GM19467 (cell line): ENCODE data around the gene DPM1.

Source experiments
- ATAC-seq: cut with Tn5 transposase; IDR thresholded peaks from one replicate; pipeline ENCODE4 v1.9.1; 2021; ENCODE audit warnings: mild to moderate bottlenecking, moderate library complexity; ENCODE audit not compliant: unreplicated experiment

DPM1 gene

DNA sequence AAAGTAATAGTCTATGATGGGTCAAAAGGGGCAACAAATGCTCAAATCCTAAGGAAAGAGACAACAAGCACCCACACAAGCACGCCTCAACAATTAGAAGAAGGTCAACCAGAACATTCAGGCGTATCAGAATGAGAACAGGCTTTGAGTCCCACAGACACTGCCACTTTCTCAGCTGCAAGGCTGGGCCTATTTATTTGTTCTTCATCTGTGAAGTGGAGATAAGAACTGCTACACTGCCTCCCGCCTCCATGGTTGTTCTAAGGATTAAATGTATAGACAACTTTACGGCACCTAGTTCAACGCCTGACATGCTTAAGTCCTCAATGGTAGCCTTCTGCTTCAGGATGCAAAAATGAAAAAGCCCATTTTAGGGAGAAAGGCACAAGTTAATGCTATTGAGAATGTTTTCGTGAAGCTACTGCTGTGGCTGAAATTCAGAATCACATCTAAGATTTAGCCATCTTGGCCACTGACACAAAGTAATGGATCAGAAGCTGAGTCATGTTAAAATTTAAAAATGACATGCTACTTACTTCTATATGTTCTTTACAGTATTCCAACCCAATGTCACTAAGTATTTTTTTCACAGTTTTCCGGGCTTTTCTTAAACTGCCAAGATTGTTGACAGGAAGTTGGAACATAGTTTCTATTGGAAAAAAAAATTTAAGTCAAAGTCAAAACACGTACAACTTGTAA lies 54.8 kb downstream of the DPM1 start:
- ATAC-seq, result no peak

DNA sequence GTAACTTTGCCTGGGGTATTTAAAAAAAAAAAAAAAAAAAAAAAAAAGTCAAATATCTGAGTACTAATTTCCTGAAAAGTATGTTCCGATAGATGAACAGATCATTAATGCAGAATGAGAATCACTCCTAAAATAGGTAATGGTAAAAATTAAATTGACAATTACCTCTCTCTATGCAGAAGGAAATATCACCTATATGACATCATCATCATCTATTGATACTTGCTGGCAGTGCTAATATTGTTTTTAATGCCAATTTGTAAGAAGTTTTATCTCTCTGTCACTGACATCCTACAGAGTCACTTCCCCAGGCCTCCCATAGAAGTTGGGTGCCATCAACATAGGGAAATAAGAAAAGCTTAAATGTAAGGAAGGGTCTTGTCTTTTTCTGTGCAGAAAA lies 57.0 kb downstream of the DPM1 start:
- ATAC-seq, result no peak

DNA sequence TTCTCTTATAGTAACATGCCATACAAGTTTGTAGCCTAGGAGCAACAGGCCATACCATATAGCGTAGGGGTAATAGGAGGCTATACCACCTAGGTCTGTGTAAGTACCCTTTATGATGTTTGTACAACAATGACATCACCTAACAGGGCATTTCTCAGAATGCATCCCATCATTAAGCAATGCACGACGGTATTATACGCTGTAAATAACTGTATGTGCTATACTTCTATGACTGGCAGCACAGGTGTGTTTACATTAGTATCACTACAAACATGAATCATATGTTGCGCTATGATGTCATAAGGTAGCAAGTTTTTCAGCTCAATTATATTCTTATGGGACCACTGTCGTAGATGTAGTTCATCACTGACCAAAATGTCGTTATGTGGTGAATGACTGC lies 58.1 kb downstream of the DPM1 start:
- ATAC-seq, result no peak

DNA sequence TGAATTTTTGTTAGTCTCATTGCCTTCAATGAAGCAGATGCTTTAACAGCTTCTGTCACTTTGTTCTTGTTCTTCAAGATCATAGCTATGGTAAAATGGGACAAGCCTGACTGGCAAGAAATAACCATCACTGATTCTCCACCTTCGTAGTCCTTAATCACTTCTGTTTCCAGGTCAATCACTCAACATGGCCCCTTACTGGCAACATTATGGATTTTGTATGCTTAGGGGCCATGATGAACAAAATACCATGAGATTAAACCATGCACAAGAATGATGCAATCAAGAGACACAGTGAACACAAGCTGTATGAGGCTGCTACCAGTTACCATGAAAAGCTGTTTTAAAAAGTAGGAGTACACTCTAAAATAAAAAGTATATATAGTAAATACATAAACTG lies 59.9 kb downstream of the DPM1 start:
- no peak for ATAC-seq

DNA sequence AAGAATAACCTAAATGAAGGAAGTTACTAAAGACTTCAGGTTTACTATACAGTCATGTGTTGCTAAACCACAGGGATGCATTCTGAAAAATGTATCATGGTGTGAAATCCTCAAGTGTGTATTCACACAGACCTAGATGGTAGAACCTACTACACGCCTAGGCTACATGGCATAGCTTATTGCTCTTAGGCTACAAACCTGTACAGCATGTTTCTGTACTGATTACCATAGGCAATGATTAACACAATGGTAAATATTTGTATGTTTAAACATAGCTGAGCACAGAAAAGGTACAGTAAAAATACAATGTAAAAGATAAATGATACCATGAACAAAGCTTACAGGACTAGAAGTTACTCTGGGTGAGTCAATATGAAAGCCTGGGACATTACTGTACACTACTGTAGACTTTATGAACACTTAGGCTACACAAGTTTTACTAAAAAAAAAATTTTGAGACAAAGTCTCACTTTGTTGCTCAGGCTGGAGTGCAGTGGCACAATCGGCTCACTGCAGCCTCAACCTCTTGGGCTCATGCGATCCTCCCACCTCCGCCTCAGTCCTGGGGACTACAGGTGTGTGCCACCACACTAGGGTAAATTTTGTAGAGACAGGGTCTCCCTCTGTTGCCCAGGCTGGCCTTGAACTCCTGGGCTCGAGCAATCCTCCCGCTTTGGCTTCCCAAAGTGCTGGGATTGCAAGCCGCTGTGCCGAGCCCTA lies 63.1 kb downstream of the DPM1 start:
- ATAC-seq, result no peak

DNA sequence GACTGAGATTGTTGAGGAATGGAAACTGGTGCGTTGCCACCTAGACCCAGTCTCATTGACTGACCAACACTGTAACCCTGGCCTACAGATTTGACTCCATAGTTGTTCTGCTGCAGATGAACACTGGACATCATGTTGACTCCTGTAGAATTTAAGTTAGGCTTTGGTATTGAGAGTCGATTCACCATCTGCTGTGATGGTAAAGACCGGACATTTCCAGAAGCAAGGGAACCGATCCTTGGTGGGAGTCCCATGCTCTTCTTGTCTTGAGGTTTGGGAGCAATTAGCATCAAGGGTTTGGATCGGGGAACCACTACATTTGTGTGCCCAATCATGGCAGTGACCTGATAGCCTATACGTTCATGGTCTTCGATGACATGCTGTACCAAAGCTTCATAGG lies 64.7 kb downstream of the DPM1 start:
- ATAC-seq, result no peak

DNA sequence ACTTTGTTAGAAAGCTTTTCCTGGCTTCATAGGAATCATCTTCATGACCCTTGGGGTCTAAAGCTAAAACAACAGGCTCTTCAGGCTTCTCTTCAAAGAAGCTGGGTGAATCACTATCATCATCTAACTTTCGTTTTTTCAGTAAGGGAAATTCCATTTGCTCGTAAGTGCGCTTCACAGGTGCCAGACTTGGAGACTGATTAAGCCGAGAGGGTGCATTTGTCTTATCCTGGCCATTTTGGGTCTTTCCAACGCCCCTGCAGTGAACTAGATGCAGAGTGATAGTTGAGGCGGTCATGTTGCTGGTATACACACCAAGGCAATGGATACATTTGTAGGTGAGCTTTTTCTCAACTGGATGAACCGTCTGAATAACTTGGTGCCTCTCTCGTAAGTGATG lies 65.9 kb downstream of the DPM1 start:
- ATAC-seq, result no peak

DNA sequence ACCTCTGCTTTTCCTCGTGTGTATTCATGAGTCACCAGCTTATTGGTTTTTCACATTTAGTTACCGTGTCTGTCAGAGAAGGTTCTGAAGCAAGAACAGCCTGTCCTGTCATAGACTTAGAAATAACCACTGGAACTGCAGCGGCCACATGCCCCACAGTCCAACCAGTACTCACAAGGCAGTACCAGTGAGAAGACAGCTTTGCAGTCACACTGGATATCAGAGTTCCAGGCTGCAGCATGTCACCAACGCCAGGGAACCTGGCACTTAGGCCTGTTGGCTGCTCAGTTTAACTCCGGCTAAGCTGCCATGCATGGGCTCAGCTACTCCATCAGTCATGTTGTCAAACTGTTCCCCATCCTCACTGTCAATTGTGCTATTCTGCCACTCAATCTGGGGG lies 67.2 kb downstream of the DPM1 start:
- no peak for ATAC-seq

DNA sequence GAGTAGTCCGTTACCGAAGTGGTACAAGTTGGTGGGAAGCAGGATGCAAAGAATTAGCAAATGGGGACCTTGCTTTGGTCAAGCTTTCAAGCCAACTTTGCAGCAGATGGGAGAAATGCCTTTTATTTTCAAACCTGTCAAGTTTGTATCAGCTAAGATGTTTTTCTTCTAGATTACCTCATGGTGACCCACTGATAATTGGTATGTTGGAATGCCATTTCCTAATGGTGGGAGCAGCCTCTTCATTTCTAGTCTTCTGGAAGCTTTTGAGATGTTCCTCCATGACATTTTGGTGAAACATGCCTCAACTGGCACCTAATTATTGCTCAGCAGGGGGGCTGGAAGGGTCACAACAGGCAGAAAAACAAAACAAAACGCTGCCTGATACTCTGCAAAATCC lies 70.8 kb downstream of the DPM1 start:
- ATAC-seq, result no peak

DNA sequence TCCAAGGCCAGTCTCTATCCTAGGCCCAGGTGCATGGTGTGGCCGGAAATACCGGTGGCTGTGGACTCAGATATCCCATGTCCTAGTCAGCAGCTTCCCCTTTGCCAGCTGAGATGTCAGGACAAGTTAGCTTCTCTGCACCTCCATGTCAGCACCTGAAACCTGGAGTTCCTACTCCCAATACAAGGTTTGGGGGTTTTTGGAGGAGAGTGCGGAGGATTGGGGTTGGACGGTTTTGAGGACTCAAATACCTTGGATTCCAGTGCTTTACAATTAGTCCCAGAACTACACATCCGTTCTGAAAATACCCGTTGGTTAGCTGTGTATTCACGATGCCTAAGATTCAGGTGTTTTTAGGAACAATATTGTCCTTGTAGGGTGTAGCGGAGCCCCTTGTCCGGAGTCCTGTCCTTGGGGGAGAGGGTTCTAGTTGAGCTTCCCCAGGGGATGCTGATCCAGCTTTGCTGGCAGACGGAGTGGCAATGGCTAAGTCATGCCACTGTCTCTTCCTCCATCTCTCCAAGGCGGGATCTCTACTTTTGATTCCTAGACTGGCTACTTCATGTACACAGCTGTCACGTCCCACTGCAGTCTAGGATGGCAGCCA lies 72.0 kb downstream of the DPM1 start:
- ATAC-seq, result no peak

DNA sequence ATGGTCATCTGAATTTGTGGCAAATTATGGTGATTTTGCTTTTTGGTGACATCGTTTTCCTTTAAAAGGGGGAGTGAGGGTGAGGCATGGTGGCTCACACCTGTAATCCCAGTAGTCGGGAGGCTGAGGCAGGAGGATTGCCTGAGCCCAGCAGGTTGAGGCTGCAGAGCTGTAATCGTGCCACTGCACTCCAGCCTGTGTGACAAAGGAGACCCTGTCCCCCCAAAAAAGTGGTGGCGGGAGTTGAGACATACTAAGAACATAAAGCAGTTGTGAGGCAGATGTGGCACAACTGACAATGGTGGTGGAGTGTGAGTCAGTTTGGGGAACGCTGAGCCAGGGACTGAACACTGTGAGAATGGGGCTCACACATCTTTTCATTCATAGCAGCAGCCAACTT lies 72.6 kb downstream of the DPM1 start:
- ATAC-seq, result no peak

DNA sequence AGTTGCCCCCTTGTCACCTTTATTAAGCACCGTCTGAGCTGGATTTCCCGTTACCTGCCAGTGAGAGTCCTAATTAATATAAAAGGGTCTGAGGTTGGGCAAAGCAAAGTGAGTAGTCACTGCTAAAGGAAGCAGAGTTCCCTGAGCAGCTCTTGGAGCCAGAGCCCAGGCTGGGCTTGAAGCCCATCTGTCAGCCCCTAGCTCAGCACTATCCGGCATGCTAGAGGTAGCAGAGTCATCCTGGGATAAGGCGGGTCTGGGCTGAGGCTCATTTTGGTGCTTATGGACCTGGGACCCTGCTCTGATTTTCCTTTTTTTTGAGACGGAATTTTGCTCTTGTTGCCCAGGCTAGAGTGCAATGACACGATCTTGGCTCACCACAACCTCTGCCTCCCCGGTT lies 73.3 kb downstream of the DPM1 start:
- no peak for ATAC-seq
